Measurements from ENCODE around the gene BRPF1. TPM values are rescaled to one million over a fixed set of nuclear protein-coding genes. Genes with fewer than 3 reads are reported as not detected.

BRPF1 gene
- total and polyA plus RNA-seq, 2 donors (not counting 1 experiment from before 2014, with no cell fraction given) = 24.4 to 36.5 TPM

DNA sequence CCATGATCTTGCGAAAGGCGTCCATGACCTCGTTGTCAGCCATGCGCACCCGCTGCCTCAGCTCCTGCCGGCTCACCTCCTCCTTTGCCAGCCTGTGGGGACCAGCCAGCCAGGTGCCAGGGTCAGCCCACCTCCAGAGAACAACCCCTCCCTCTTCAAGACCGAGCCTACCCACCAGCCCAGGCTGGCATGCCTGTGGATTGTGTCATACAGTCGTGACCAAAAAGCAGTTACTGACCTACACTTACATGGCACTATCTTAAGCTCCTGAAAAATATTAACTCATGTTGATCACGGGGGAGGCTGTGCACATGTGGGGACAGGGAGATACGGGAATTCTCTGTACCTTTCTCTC lies 48.9 kb downstream of the BRPF1 start:
- intact Hi-C loops (cut with micrococcal nuclease) = loop anchor here (1.0 to 5.0 kb wide), 3 partner anchors 12 to 247 kb away; partner anchors contain the start of genes FANCD2 and TADA3
- H3K27ac Mint-ChIP-seq = peak overlapping the region; percentile 78
- peak overlapping the region; percentile 63 for H2AFZ ChIP-seq (ENCODE audit: insufficient read depth, low read depth, low read length, poor library complexity, severe bottlenecking)
- peaks cover 59% of the 10 kb centered on the region for H3K4me1 Mint-ChIP-seq
- H3K9ac ChIP-seq (ENCODE audit: low read length) = peak overlapping the region; percentile 19
- H3K79me2 ChIP-seq (ENCODE audit: control insufficient read depth, insufficient read depth, low read length) = peaks cover 6% of the 10 kb centered on the region
- peak overlapping the region; percentile 40 for H3K4me3 Mint-ChIP-seq
- peak overlapping the region in 2 of 5 experiments; percentile 1 to 18 for H3K4me3 ChIP-seq (ENCODE audit: control extremely low read depth in 1 of 5, extremely low read depth in 1 of 5, insufficient read depth in 1 of 5, low read depth in 2 of 5, low read length in 4 of 5)
- DNase-seq = no peak
- H3K36me3 ChIP-seq (replicated peaks in 1 of 2; ENCODE audit: control extremely low read depth in 1 of 2, control insufficient read depth in 1 of 2, extremely low read depth in 1 of 2, insufficient read depth in 2 of 2, low read length in 1 of 2) = peaks cover under 1 to 25% of the 10 kb centered on the region in 2 experiments
- H3K27me3 ChIP-seq (replicated peaks in 1 of 4; ENCODE audit: control extremely low read depth in 1 of 4, control insufficient read depth in 3 of 4, insufficient read depth in 4 of 4, low read length in 3 of 4) = no peaks in the 10 kb centered on the region
- peak overlapping the region; percentile 56 to 82 for H3K27ac ChIP-seq (ENCODE audit: low read length in 2 of 2)
- no peaks in the 10 kb centered on the region for H4K20me1 ChIP-seq (ENCODE audit: control insufficient read depth, insufficient read depth, low read length, poor library complexity, severe bottlenecking)
- no peaks in the 10 kb centered on the region for H3K9me3 Mint-ChIP-seq (ENCODE audit: insufficient read depth)
- peaks cover 51 to 59% of the 10 kb centered on the region in 2 donors for H3K4me1 ChIP-seq (ENCODE audit: control insufficient read depth in 2 of 2, insufficient read depth in 2 of 2, low read length in 2 of 2)
- ChIA-PET CTCF (interaction anchor here (0.7 to 4.6 kb wide), 10 partner anchors 10 to 276 kb away, joined by 3 to 25 read pairs (median 6); partner anchors contain the start of genes ARPC4, OGG1 and TADA3), POLR2A (interaction anchor here (0.6 to 3.7 kb wide), 4 partner anchors 12 to 31 kb away, joined by 3 to 18 read pairs (median 6); partner anchors contain the start of genes ARPC4, OGG1 and TADA3)
- 46% methylated on average over 8 of the region's 10 CpGs for WGBS (ENCODE audit: insufficient coverage)
- H3K9me3 ChIP-seq (ENCODE audit: control extremely low read depth in 1 of 3, control insufficient read depth in 2 of 3, insufficient read depth in 1 of 3, low read length in 2 of 3) = no peaks in the 10 kb centered on the region
- peak; percentile 2 for ATAC-seq (ENCODE audit: low read depth)
- TF ChIP-seq EZH2 (IDR thresholded peaks at IDR 0.05; ENCODE audit: borderline replicate concordance, insufficient read depth, low read depth, low read length, poor library complexity, severe bottlenecking) = no peak
- TF ChIP-seq, protein P1, sequence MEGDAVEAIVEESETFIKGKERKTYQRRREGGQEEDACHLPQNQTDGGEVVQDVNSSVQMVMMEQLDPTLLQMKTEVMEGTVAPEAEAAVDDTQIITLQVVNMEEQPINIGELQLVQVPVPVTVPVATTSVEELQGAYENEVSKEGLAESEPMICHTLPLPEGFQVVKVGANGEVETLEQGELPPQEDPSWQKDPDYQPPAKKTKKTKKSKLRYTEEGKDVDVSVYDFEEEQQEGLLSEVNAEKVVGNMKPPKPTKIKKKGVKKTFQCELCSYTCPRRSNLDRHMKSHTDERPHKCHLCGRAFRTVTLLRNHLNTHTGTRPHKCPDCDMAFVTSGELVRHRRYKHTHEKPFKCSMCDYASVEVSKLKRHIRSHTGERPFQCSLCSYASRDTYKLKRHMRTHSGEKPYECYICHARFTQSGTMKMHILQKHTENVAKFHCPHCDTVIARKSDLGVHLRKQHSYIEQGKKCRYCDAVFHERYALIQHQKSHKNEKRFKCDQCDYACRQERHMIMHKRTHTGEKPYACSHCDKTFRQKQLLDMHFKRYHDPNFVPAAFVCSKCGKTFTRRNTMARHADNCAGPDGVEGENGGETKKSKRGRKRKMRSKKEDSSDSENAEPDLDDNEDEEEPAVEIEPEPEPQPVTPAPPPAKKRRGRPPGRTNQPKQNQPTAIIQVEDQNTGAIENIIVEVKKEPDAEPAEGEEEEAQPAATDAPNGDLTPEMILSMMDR (IDR thresholded peaks at IDR 0.05) = no peak
- H3K27me3 Mint-ChIP-seq = no peaks in the 10 kb centered on the region
- peak overlapping the region; percentile 59 for H3K4me2 ChIP-seq (replicated peaks; ENCODE audit: low read depth, low read length, poor library complexity, severe bottlenecking)

DNA sequence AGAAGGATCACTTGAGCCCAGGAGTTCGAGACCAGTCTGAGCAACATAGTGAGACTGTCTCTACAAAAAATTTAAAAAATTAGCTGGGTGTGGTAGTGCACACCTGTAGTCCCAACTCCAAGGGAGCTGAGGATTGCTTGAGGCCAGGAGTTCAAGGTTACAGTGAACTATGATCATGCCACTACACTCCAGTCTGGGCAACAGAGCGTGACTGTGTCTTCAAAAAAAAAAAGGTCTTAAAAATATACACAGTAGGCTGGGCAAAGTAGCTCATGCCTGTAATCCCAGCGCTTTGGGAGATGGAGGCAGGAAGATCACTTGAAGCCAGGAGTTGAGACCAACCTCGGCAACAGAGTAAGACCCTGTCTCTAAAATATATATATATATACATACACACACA lies 49.4 kb downstream of the BRPF1 start:
- no CpG with 5 or more reads among the region's 4 CpGs for WGBS (ENCODE audit: insufficient coverage)
- no peaks in the 10 kb centered on the region for H3K27me3 ChIP-seq (replicated peaks in 1 of 4; ENCODE audit: control extremely low read depth in 1 of 4, control insufficient read depth in 3 of 4, insufficient read depth in 4 of 4, low read length in 3 of 4)
- ATAC-seq (ENCODE audit: low read depth) (no peak), DNase-seq (no peak)
- peak overlapping the region; percentile 24 to 82 for H3K27ac ChIP-seq (ENCODE audit: low read length in 2 of 2)
- H2AFZ ChIP-seq (ENCODE audit: insufficient read depth, low read depth, low read length, poor library complexity, severe bottlenecking) = no peak overlapping the region
- H3K79me2 ChIP-seq (ENCODE audit: control insufficient read depth, insufficient read depth, low read length) = peaks cover 6% of the 10 kb centered on the region
- peak overlapping the region; percentile 59 for H3K4me2 ChIP-seq (replicated peaks; ENCODE audit: low read depth, low read length, poor library complexity, severe bottlenecking)
- peaks cover 58% of the 10 kb centered on the region for H3K4me1 Mint-ChIP-seq
- intact Hi-C loops (cut with micrococcal nuclease) = loop anchor here (1.0 to 5.0 kb wide), 3 partner anchors 11 to 246 kb away; partner anchors contain the start of genes FANCD2 and TADA3
- H3K9me3 ChIP-seq (ENCODE audit: control extremely low read depth in 1 of 3, control insufficient read depth in 2 of 3, insufficient read depth in 1 of 3, low read length in 2 of 3) = no peaks in the 10 kb centered on the region
- H3K4me1 ChIP-seq (ENCODE audit: control insufficient read depth in 2 of 2, insufficient read depth in 2 of 2, low read length in 2 of 2) = peaks cover 51 to 59% of the 10 kb centered on the region in 2 donors
- H3K4me3 ChIP-seq (ENCODE audit: control extremely low read depth in 1 of 5, extremely low read depth in 1 of 5, insufficient read depth in 1 of 5, low read depth in 2 of 5, low read length in 4 of 5) = no peak overlapping the region
- peak overlapping the region; percentile 40 for H3K4me3 Mint-ChIP-seq
- H3K9ac ChIP-seq (ENCODE audit: low read length) = peak overlapping the region; percentile 19
- CTCF ChIA-PET = interaction anchor here (0.6 to 4.6 kb wide), 13 partner anchors 10 to 276 kb away, joined by 3 to 25 read pairs (median 5); partner anchors contain the start of genes ARPC4, OGG1 and TADA3
- H3K36me3 ChIP-seq (replicated peaks in 1 of 2; ENCODE audit: control extremely low read depth in 1 of 2, control insufficient read depth in 1 of 2, extremely low read depth in 1 of 2, insufficient read depth in 2 of 2, low read length in 1 of 2) = peaks cover 2 to 28% of the 10 kb centered on the region in 2 experiments
- no peaks in the 10 kb centered on the region for H3K27me3 Mint-ChIP-seq
- TF ChIP-seq, protein P1 (IDR thresholded peaks at IDR 0.05) = no peak
- TF ChIP-seq EZH2 (IDR thresholded peaks at IDR 0.05; ENCODE audit: borderline replicate concordance, insufficient read depth, low read depth, low read length, poor library complexity, severe bottlenecking) = no peak
- peak overlapping the region; percentile 78 for H3K27ac Mint-ChIP-seq
- no peaks in the 10 kb centered on the region for H3K9me3 Mint-ChIP-seq (ENCODE audit: insufficient read depth)
- no peaks in the 10 kb centered on the region for H4K20me1 ChIP-seq (ENCODE audit: control insufficient read depth, insufficient read depth, low read length, poor library complexity, severe bottlenecking)
- POLR2A ChIA-PET = interaction anchor here (0.6 to 3.7 kb wide), 7 partner anchors 12 to 361 kb away, joined by 3 to 18 read pairs (median 6); partner anchors contain the start of genes ARPC4, OGG1 and TADA3
